GM21367 (cell line): ENCODE data around the gene TAF4.

Experiments
- ATAC-seq: cut with Tn5 transposase; IDR thresholded peaks from one replicate; pipeline ENCODE4 v1.9.1; 2021; ENCODE audit not compliant: unreplicated experiment

Gene TAF4

DNA sequence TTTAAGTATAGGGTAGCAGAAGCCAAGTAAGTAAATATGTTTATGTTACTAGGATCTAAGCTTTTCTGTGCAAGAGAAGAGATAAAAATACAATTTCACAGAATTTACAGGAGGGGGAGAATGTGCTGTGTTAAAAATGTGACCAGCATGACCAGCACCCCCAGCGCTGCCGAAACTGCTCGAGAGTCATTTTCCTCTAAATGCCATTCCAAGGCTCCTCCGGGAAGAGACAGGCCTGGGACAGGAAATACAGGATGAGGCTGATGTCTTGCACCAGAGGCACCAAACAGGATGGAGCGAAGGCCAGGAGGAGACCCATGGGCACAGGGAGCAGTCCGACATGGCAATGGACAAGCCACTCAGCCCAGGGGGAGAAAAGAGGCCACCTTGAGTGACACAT is 21.1 kb downstream of the TAF4 start:
- ATAC-seq, result no peak

DNA sequence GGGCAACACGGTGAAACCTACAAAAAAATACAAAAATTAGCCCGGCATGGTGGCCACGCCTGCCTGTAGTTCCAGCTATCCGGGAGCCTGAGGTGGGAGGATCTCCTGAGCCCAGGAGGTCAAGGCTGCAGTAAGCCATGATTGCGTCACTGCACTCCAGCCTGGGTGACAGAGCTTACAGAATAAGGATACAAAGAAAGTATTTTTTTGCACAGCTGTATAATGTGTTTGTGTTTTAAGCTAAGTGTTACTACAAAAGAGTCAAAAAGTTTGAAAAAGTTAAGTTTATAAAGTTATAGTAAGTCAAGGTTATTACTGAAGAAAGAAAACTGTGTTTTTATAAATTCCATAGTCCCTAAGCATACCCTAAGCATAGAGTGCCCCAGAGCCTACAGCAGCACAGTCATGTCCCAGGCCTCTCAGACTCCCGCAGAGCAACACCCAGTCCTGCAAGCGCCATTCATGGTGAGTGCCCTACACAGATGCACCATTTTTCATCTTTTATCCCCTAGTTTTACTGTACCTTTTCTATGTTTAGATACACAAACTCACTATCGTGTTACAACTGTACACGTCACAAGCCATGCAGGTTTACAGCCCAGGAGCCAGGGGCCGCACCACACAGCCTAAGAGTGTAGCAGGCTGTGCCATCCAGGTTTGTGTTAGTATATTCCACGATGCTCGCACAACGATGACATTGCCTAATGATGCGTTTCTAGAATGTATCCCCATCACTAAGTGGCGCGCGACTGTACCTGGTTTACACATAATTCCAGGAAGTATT is 22.4 kb downstream of the TAF4 start:
- no peak for ATAC-seq

DNA sequence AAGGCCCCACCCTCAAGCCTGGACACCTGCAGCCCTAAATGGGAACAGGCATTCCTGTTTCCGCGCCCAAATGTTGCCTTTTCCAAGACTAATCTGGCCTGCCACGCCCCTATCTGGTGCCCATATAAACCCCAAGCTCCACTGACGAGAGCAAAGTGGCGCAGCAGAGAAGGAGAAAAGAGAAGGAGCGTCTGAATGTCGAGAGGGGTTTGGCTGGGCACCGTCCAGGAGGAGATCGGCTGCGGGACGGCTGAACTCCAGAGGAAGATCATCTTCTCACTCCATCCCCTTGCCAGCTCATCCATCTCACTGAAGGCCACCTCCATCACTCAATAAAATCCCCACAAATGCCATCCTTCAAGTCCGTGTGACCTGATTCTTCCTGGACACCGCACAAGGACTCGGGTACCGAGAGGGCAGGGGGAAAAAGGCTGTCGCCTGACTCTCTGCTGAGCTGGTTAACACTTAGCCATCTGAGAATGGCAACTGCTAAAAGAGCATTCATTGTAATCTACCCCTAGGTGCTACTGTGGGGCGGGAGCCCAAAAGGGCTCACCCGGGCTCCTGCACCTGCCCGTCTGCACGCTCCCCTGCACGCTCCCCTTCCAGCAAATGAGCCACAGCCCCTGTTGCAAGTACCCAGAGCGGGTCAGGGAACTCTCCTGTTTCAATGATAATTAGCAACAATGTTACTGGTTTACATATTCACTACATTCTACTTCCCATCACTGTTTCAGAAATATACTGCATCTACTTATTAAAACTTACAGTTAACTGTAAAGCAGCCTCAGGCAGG is 23.5 kb downstream of the TAF4 start:
- no peak for ATAC-seq

DNA sequence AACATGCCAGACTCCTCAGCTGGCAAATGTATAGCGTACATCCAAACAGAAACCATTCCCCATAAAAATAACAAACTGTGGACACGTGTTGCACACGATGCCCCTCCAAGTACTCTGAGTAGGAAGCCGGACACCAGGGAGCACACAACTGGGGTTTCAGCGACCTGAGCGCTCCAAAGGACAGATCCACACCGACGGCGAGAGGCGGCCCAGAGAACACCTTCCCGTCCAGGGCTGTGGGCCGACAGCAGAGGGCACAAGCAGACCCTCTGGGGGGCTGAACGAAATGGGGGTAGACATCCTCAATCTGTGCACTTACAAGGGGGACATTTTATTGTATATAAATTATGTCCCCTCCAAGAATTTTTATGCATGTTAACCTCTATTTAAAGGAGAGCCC is 24.7 kb downstream of the TAF4 start:
- no peak for ATAC-seq

DNA sequence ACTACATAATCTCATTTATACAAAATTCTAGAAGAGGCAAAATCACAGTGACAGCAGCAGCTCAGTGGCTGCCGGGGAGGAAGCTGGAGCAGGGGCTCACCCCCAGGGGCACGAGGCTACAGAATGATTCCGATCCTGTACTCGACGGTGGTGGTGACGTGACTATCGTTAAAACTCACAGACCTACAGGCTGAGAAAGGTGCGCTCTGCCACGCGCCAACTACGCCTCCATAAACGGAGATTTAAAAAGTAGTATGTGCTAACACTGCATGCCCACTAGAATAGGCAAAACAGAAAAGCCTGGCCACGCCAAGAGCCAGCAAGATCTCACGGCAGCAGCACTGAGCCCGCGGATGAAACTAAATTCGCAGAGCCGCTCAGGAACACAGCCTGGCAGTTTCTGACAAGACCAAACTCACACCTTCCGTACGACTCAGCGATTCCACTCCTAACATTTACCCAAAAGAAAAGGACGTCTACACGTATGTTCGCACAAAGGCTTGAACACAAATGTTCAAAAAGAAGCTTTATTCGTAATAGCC is 25.2 kb downstream of the TAF4 start:
- no peak for ATAC-seq

DNA sequence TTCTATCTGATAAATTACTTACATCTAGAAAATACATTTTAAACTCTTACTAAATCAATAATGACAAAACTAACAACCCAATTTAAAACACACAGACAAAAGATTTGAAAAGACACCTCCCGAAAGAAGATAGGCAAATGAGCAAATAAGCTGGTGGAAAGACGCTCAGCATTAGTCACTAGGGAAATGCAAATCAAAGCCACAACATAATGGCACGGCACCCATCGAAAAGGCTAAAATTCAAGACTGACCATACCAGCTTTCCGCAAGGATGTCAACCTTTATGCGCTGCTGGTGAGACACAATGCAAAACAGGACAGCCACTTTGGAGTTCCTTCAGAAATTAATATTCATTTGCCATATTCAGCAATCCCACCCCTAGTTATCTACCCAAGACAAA is 25.9 kb downstream of the TAF4 start:
- no peak for ATAC-seq

DNA sequence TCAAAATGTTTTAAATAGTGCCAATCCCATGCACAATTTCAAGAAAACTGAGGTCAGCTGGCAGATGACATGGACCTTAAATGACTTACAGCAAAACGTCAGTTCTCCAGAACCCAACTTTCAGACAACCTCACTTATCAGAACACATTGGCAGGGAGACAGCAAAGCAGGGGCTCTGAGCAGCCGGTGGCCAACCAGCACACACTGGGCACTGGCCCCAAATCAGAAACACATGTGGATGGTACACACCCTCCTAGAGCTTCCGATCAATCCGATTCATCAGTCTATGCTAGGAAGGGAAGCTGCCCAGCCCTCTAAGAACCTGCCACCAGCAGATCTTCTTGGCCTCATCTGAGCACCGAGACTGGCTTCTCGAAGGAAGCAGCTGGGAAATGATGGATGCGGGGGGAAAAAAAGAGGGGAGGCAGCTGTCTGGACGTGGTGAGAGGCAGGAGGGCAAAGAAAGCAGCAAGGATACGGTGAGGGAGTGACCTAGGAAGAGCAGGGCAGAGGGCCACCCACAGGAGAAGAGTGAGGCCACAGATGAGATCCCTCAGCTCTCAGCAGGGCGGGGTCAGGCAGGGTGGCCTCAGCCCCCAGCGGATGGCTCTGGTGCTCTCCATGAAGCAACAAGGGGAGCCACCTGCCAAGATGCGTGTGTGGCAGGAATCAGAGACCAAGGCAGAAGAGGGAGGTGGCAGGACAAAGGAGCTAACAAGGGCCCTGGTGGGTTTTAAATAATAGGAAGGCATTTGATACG is 32.9 kb downstream of the TAF4 start:
- no peak for ATAC-seq

DNA sequence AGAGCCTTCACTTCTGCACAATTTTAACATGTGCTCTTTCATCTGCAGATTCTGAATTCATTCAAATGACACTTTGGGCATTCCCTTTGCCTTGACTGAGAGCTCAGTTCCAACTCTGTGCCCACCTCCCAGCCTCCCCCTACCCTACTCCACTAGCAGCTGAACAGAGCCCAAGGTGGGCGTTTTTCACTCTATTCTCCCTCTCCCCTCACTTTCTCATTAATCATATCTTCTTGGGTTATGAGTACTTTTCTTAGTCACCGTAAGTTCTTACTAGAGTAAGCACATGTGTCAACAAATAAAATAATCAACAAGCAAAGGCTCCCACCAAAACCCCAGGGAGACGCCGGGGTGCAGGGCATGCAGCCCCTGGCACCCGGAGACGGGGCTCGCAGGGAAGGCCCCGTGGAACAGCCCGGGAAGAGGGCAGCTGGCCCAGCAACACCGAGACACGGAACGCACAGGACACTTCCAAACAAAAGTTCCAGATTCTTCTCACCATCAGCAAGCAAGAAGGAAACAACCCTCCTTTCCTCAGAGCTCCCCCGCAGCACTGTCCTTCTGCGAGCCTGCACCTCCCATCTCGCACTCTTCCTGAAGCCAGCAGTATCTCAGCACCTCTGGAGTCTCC is 34.1 kb downstream of the TAF4 start:
- ATAC-seq, result no peak

DNA sequence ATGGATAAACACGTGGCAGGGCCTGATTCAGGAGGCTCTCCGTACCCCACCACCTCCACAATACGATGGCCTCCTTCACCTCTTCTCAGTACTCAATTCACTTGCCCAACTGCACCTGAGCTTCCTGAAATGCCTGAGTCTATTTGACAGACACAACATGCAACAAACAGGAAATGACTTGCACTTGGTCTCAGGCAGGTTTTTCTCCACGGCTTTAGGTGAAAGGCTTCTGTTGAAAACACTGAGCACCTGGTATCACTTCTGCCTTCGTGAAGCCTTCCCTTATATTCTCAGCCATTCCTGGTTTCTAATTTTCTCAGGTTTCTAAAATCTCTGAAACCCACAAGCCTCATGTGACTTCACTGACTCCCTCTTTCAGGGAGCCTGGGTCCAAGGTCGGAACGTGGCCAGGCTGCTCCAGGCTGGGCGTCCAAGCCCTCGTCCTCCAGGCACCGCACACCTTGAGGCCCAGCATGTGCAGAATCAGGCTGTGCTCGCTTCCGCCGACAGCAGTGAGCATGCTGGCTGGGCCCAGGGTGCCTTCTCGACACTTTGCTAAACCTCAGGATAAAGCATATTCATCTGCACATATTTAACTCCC is 34.7 kb downstream of the TAF4 start:
- no peak for ATAC-seq

DNA sequence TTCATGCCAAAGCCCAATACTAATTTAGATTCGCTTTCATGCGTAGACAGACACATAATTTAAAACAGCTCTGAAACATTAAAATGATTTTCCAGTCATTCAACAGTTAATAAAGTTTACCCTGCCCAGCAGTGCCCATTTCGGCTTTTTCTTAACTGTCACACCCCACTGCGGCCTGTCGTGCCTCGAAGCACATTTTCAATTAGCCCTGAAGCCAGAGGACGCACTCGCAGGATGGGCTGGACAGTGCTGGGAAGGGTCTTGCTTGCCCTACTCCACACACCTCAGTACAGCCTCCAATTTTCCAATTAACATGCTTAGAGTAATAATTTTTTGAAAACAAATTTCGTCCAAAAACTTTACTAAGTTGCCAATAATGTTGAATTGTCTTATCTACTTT is 35.3 kb downstream of the TAF4 start:
- ATAC-seq, result no peak

DNA sequence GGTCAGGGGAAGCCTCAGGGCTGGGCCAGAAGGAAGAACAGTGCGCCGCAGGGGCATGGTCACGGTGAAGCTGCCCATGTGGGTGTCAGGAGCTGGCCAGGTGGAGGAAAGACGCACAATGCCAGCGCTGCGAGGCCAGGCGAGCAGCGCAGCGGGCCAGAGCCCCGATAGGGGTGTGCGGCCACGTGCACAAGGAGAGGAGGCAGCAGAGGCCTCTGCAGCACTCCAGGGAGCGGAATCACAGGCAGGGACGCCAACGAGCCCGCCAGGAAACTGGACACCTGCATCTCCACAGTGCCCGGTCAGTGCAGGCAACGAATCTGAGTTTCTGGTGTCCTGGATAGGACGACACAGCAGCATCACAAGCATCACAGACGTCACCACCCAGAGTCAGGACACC is 35.7 kb downstream of the TAF4 start:
- no peak for ATAC-seq

DNA sequence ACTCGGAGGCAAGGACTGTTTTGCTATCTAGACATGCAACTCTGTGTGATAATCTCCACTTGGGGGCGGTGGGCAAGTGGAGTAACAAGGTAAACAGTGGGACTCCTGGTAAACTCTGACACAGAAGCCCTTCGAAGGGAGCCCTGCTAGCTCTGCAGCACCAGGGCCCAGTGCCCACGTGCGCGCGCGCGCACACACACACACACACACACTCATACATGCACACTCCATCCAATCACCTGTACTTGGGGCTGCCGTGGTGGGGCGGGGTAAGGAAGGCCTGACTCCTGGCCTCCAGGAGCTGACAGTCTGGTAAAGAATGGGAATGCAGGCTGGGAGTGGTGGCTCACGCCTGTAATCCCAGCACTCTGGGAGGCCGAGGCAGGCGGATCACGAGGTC is 36.4 kb downstream of the TAF4 start:
- ATAC-seq, result no peak

DNA sequence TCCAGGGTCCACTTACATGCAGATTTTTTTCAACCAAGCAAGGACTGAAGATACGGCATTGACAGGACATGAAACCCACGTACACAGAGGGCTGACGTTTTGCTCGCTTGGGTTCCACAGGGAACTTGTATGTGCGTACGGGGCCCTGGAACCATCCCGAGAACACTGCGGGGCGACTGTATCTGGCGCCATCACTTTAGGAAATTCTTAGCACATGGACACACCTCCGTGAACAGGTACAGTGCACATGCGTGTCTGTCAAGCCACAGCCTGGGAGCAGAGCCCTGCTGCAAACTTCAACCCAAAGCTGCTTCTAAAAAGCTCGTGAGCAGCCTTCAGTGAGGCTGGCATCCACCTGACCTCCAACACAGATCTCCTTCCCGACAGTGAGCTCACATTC is 37.3 kb downstream of the TAF4 start:
- no peak for ATAC-seq

DNA sequence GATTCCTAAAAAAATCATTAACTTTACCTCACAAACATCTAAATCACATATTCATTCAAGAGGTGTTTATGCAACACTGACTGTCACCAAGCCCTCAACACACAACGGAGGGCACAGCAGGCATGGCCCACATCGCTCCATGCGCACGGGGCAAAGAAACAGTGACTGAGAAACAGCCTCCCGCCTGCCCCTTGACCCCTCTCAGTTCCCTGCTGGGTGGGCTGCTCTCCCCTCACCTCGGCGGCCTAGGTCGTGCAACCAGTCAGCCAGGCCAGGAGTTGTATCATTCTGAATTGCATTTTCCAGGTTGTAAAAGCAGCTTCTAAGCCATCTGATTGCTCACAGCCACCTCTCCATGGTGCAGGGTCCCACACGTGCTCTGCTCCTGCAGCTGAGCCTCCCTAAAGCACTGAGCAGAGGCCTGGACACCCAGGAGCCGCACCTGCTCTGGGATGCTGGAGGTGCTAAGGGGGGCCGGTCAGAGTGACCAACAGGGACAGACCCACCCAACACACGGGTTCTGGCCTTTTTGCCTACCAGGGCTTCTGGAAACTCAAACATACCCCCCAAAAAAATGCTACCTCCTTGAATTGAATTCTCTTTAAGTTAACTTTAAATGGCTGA is 37.9 kb downstream of the TAF4 start:
- no peak for ATAC-seq

DNA sequence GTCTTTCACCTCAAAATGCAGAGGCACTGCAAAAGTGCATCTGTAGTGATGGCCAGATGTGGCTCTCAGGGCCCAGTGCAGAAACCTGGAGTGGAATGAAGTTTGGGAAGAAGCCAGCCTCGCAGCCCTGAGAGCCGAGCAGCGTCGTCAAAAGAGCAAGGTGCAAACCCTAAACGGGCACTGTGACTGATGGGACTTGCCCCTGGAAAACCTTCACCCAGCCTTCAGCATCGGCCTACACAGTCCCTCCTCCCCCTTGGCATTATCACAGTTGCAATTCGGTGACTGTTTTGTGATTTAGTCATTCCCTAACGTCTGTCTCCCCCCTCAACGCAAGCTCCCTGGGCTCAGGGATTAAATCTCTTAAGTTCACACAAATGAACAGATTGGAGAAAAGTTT is 38.6 kb downstream of the TAF4 start:
- ATAC-seq, result no peak

DNA sequence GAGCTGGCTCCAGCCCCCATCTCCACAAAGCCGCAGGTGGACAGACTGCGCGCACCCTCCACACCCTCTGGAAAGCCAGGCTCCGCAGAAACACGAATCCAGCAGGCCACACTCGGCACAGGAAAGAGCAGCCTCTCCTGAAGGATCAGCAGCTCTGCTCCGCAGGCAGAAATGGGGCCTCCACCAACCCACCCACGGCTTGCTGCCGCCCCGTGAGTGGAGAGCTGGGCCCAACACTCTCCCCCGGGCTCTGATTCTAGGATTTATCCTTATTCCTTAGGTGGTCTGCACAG is 39.2 kb downstream of the TAF4 start:
- no peak for ATAC-seq

DNA sequence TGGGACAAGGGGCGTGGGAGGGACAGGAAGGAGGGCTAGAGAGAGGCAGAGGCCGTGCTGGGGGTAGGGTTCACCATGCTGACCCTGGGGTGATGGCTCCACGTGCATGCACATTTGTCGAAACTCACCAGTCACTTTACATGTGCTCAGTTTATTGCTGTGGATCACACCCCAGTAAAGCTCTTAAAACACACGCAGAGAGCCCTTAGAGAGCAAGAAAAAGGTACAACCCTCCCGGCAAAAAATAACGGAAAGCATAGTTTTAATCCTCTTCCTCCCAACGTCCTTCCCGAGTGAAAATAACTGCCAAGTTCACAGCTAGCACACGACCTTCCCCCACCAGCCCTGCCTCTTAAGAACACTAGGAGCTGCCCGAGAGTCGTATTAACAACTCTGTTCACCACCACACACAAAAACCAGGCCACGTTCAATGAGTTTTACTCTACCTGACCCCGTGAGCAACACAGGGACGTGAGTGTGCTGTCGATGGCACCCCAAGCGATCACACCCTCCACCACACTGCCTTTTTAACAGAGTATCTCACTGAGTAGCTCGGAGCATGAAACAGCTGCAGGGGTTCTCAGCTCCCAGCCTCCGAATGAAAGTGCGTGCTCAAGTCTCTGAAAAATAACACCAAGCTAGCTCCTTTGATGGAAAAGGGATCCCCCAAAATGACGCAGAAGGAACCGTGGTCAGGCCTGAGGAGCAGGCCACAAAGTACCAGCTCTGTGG is 39.7 kb downstream of the TAF4 start:
- no peak for ATAC-seq

DNA sequence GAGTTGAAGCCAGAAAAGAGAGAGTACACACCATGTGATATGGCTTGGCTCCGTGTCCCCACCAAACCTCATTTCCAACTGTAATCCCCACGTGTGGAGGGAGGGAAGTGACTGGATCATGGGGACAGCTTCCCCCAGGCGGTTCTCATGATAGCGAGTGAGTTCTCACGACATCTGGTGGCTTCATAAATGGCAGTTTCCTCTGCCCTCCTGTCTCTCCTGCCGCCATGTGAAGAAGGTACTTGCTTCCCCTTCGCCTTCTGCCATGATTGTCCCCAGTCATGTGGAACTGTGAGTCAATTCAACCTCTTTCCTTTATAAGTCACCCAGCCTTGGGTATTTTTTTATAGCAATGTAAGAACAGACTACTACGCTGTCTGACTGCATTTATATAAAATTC is 40.3 kb downstream of the TAF4 start:
- ATAC-seq, result no peak

DNA sequence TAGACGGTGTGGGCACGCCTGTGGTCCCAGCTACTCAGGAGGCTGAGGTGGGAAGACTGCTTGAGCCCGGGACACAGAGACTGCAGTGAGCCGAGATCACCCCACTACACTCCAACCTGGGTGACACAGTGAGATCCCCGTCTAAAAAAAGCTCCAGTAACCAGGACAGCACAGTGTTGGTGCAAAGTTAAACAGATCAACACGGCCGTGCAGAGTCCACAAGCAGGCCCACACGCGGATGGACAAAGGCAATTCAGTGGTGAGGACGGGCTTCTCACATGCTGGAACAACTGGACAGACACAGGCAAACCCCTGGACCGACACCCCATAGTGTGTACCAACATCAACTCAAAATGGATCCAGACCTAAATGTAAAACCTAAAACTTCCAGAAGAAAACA is 41.7 kb downstream of the TAF4 start:
- ATAC-seq, result no peak
